Activated CD8-positive, alpha-beta memory T cell treated with anti-CD3 and anti-CD28 coated beads for 48 hours (primary cell): ENCODE data around the gene PSMB11.
"Not testable (repeated sequence)": the region's sequence is repeated elsewhere in the genome, so short reads cannot be mapped to it uniquely, and the experiment has no call there.

Experiments
- DNase-seq, 3 experiments: peaks; one replicate each; pipeline ENCODE4 v3.0.0-alpha.2; 2020; ENCODE audit warnings: low read depth in 2 of 3, low spot score in 2 of 3

The PSMB11 gene

GRCh38 chr14:23042162-23042965 is at the start of gene PSMB11:
Gene PSMB11, plus strand, starts transcription at chr14:23042212. Its CDS starts 14 bp downstream, at chr14:23042226.
- DNase-seq, result no peak

- no peak for DNase-seq
Observed at GRCh38 chr14:22993517-22993916, 48.5 kb upstream of the PSMB11 start.

- DNase-seq, result no peak
Observed at GRCh38 chr14:22994762-22995275, 47.2 kb upstream of the PSMB11 start.

GRCh38 chr14:22995889-22996625 is 46.0 kb upstream of the PSMB11 start:
- no peak for DNase-seq

GRCh38 chr14:22996768-22997654 is 45.0 kb upstream of the PSMB11 start:
- DNase-seq, result no peak

- no peak for DNase-seq
Observed at GRCh38 chr14:22997676-22998323, 44.2 kb upstream of the PSMB11 start.

GRCh38 chr14:22998329-22999012 is 43.5 kb upstream of the PSMB11 start:
- DNase-seq, result no peak

- no peak for DNase-seq
Observed at GRCh38 chr14:23000860-23001259, 41.2 kb upstream of the PSMB11 start.

GRCh38 chr14:23002592-23002991 is 39.4 kb upstream of the PSMB11 start:
- no peak for DNase-seq

- DNase-seq, result not testable (repeated sequence)
Observed at GRCh38 chr14:23004274-23004673, 37.7 kb upstream of the PSMB11 start.

GRCh38 chr14:23005451-23006187 is 36.4 kb upstream of the PSMB11 start:
- no peak for DNase-seq

- no peak for DNase-seq
Observed at GRCh38 chr14:23006188-23006534, 35.9 kb upstream of the PSMB11 start.

GRCh38 chr14:23006544-23007419 is 35.2 kb upstream of the PSMB11 start:
- DNase-seq, result peak; percentile 72 to 95 (median 87)

GRCh38 chr14:23008831-23009230 is 33.2 kb upstream of the PSMB11 start:
- DNase-seq, result no peak

- DNase-seq, result no peak
Observed at GRCh38 chr14:23009483-23009938, 32.5 kb upstream of the PSMB11 start.

- peak; percentile 47 to 62 (median 54) for DNase-seq
Observed at GRCh38 chr14:23009939-23010726, 31.9 kb upstream of the PSMB11 start, which contains the start of gene C14orf93. Gene C14orf93, minus strand, starts transcription at chr14:23010143. Its CDS starts 11,120 bp downstream, at chr14:22999023.

GRCh38 chr14:23013054-23013748 is 28.8 kb upstream of the PSMB11 start:
- DNase-seq, result no peak
